H9 (cell line): ENCODE results near the gene TMEM163. TPM values are rescaled to one million over a fixed set of nuclear protein-coding genes. Genes with fewer than 3 reads are reported as not detected.

Experiments
- DNase-seq: peaks from one replicate; pipeline ENCODE4 v3.0.0-alpha.2; 2017
- H2AFZ ChIP-seq: one replicate; pipeline ENCODE4 v1.6.1; 2013; ENCODE audit warnings: mild to moderate bottlenecking, low read length, control low read depth, moderate library complexity
- H2AK5ac ChIP-seq: 2 replicates; pipeline ENCODE4 v1.6.1; 2013; ENCODE audit warnings: low read length, control low read depth, mixed read lengths; ENCODE audit not compliant: insufficient read length
- H2BK120ac ChIP-seq: one replicate; pipeline ENCODE4 v1.6.1; 2013; ENCODE audit warnings: low read depth, mild to moderate bottlenecking, low read length, control low read depth, inconsistent platforms; ENCODE audit not compliant: poor library complexity, severe bottlenecking
- H2BK12ac ChIP-seq: 2 replicates; pipeline ENCODE4 v1.6.1; 2013; ENCODE audit warnings: low read length, control low read depth, mixed read lengths, low read depth; ENCODE audit not compliant: insufficient read length
- H2BK15ac ChIP-seq: 2 replicates; pipeline ENCODE4 v1.6.1; 2013; ENCODE audit warnings: low read depth, low read length, control low read depth
- H2BK20ac ChIP-seq: one replicate; pipeline ENCODE4 v1.6.1; 2013; ENCODE audit warnings: low read depth, mild to moderate bottlenecking, low read length, control low read depth, inconsistent platforms; ENCODE audit not compliant: poor library complexity, severe bottlenecking
- H2BK5ac ChIP-seq: 2 replicates; pipeline ENCODE4 v1.6.1; 2013; ENCODE audit warnings: low read length, control low read depth, mixed read lengths; ENCODE audit not compliant: insufficient read length
- H3K14ac ChIP-seq: 2 replicates; pipeline ENCODE4 v1.6.1; 2013; ENCODE audit warnings: low read length, control low read depth; ENCODE audit not compliant: insufficient read depth
- H3K18ac ChIP-seq: 2 replicates; pipeline ENCODE4 v1.6.1; 2013; ENCODE audit warnings: low read depth, mild to moderate bottlenecking, mixed read lengths, low read length, control low read depth; ENCODE audit not compliant: insufficient read length
- H3K23ac ChIP-seq: 2 replicates; pipeline ENCODE4 v1.6.1; 2013; ENCODE audit warnings: low read length, control low read depth, mixed read lengths, low read depth; ENCODE audit not compliant: insufficient read length
- H3K23me2 ChIP-seq: 2 replicates; pipeline ENCODE4 v1.6.1; 2013; ENCODE audit warnings: low read depth, mild to moderate bottlenecking, mixed read lengths, low read length, control low read depth; ENCODE audit not compliant: insufficient read length, poor library complexity, severe bottlenecking
- H3K27ac ChIP-seq: 2 replicates; pipeline ENCODE4 v1.5.1; 2013; ENCODE audit warnings: low read length, control low read depth, mixed read lengths, low read depth; ENCODE audit not compliant: insufficient read length
- H3K27me3 ChIP-seq: 2 replicates; pipeline ENCODE4 v1.6.1; 2013; ENCODE audit warnings: low read length, control low read depth, inconsistent platforms; ENCODE audit not compliant: insufficient read depth
- H3K4ac ChIP-seq: 2 replicates; pipeline ENCODE4 v1.6.1; 2013; ENCODE audit warnings: low read depth, mild to moderate bottlenecking, control low read depth, inconsistent platforms, low read length, moderate library complexity
- H3K4me1 ChIP-seq: 2 replicates; pipeline ENCODE4 v1.6.1; 2013; ENCODE audit warnings: low read length, control low read depth, inconsistent platforms; ENCODE audit not compliant: insufficient read depth
- H3K4me2 ChIP-seq: 2 replicates; pipeline ENCODE4 v1.6.1; 2013; ENCODE audit warnings: low read length, control low read depth, mixed read lengths; ENCODE audit not compliant: insufficient read length, insufficient read depth
- H3K56ac ChIP-seq: 2 replicates; pipeline ENCODE4 v1.6.1; 2013; ENCODE audit warnings: low read depth, mild to moderate bottlenecking, mixed read lengths, low read length, control low read depth; ENCODE audit not compliant: insufficient read length
- H3K79me1 ChIP-seq: 2 replicates; pipeline ENCODE4 v1.6.1; 2013; ENCODE audit warnings: low read depth, mild to moderate bottlenecking, moderate library complexity, low read length, control low read depth, inconsistent platforms; ENCODE audit not compliant: insufficient read depth, poor library complexity, severe bottlenecking
- H3K79me2 ChIP-seq: 2 replicates; pipeline ENCODE4 v1.6.1; 2013; ENCODE audit warnings: low read length, control low read depth, inconsistent platforms; ENCODE audit not compliant: insufficient read depth
- H3K9ac ChIP-seq: 2 replicates; pipeline ENCODE4 v1.6.1; 2013; ENCODE audit warnings: low read length, control low read depth, mixed read lengths; ENCODE audit not compliant: insufficient read length; ENCODE audit errors: extremely low read depth
- H3K9me3 ChIP-seq: one replicate; pipeline ENCODE4 v1.6.1; 2013; ENCODE audit warnings: low read depth, low read length, inconsistent platforms; ENCODE audit not compliant: control insufficient read depth
- H3T11ph ChIP-seq: one replicate; pipeline ENCODE4 v1.6.1; 2013; ENCODE audit warnings: mild to moderate bottlenecking, low read length, control low read depth, inconsistent platforms
- H4K20me1 ChIP-seq: one replicate; pipeline ENCODE4 v1.6.1; 2013; ENCODE audit not compliant: control insufficient read depth, insufficient read length, insufficient read depth
- H4K5ac ChIP-seq: 2 replicates; pipeline ENCODE4 v1.6.1; 2013; ENCODE audit warnings: low read depth, mild to moderate bottlenecking, mixed read lengths, low read length, control low read depth; ENCODE audit not compliant: insufficient read length
- H4K8ac ChIP-seq: replicated peaks from 2 replicates; pipeline ENCODE4 v1.6.1; 2013; ENCODE audit warnings: low read length, control low read depth, mixed read lengths, low read depth; ENCODE audit not compliant: insufficient read length
- H4K91ac ChIP-seq: 2 replicates; pipeline ENCODE4 v1.6.1; 2013; ENCODE audit warnings: low read depth, mild to moderate bottlenecking, moderate library complexity, mixed read lengths, low read length, control low read depth; ENCODE audit not compliant: insufficient read length
- H3K27ac Mint-ChIP-seq, 3 experiments: 2 replicates in 2 of 3; 3 replicates in 1 of 3; pipeline ENCODE4 v1.8.0; 2020 to 2021; ENCODE audit warnings: mixed read lengths in 3 of 3, mild to moderate bottlenecking in 1 of 3, moderate library complexity in 1 of 3
- H3K27me3 Mint-ChIP-seq: 2 replicates; pipeline ENCODE4 v1.8.0; 2021; ENCODE audit warnings: low read depth, mild to moderate bottlenecking, moderate library complexity, mixed read lengths
- H3K36me3 Mint-ChIP-seq, 3 experiments: 2 replicates in 2 of 3; 3 replicates in 1 of 3; pipeline ENCODE4 v1.8.0; 2020 to 2021; ENCODE audit warnings: low read depth in 3 of 3, mixed read lengths in 3 of 3; ENCODE audit not compliant: insufficient read depth in 1 of 3
- H3K4me1 Mint-ChIP-seq, 2 experiments: 2 replicates each; pipeline ENCODE4 v1.8.0; 2020; ENCODE audit warnings: mixed read lengths in 2 of 2
- H3K4me3 Mint-ChIP-seq, 2 experiments: 2 replicates in 1 of 2; 3 replicates in 1 of 2; pipeline ENCODE4 v1.8.0; 2020 to 2021; ENCODE audit warnings: mild to moderate bottlenecking in 2 of 2, mixed read lengths in 2 of 2, moderate library complexity in 1 of 2
- H3K9me3 Mint-ChIP-seq, 2 experiments: 2 replicates in 1 of 2; 3 replicates in 1 of 2; pipeline ENCODE4 v1.8.0; 2020; ENCODE audit warnings: mild to moderate bottlenecking in 2 of 2, mixed read lengths in 2 of 2, moderate library complexity in 1 of 2
- CTCF ChIP-seq: fragments of 200-600 bp; sonication (generic); conservative IDR thresholded peaks from 3 replicates; pipeline ENCODE4 v1.8.0; 2021; ENCODE audit warnings: antibody characterized with exemption, mild to moderate bottlenecking
- WGBS: extraction: QIAGEN DNeasy Blood & Tissue Kit; methylation state at CpG from one replicate; pipeline ENCODE4 v1.1.7; 2013; ENCODE audit warnings: missing lambda C conversion rate, low lambda C conversion rate, mixed read lengths; ENCODE audit not compliant: insufficient read length; ENCODE audit errors: extremely low coverage; 5-methylcytosine and 5-hydroxymethylcytosine counted together
- total RNA-seq: library from RNA; stranded (reverse); gene quantifications from 2 replicates; pipeline ENCODE4 v1.2.1, GENCODE V29; 2021

The TMEM163 gene
- total RNA-seq, 1 experiment from 2014 or later = 0.39 TPM

- no peak overlapping the region for H3T11ph ChIP-seq
- H4K91ac ChIP-seq = no peak overlapping the region
- H3K56ac ChIP-seq = no peak overlapping the region
- Mint-ChIP-seq H3K4me1 (peaks cover 4 to 10% of the 10 kb centered on the region in 2 experiments), H3K27me3 (peaks cover 5% of the 10 kb centered on the region), H3K9me3 (peaks cover 12 to 13% of the 10 kb centered on the region in 2 experiments), H3K27ac (0 out of 7 replicates have a peak overlapping the region, but pooled peaks of 1 of the 3 experiments have one; percentile 7), H3K4me3 (no peak overlapping the region), H3K36me3 (peaks cover 6 to 11% (median 11%) of the 10 kb centered on the region in 3 experiments; a peak in 4 of 7 replicates)
- H3K79me2 ChIP-seq = no peaks in the 10 kb centered on the region
- DNase-seq = no peak
- H3K9ac ChIP-seq = no peak overlapping the region
- H2AK5ac ChIP-seq = no peak overlapping the region
- no peak for TF ChIP-seq CTCF
- no peak overlapping the region for H3K27ac ChIP-seq
- H4K8ac ChIP-seq = no peak overlapping the region
- no peak overlapping the region for H4K5ac ChIP-seq
- no peak overlapping the region for H3K4ac ChIP-seq
- H3K27me3 ChIP-seq = no peaks in the 10 kb centered on the region
- no peak overlapping the region for H2BK15ac ChIP-seq
- no peak overlapping the region for H2BK5ac ChIP-seq
- no peaks in the 10 kb centered on the region for H3K23me2 ChIP-seq
- H3K4me1 ChIP-seq = no peaks in the 10 kb centered on the region
- H3K79me1 ChIP-seq = no peaks in the 10 kb centered on the region
- H3K18ac ChIP-seq = no peak overlapping the region
- no peak overlapping the region for H3K23ac ChIP-seq
- no peak overlapping the region for H2BK20ac ChIP-seq
- H3K9me3 ChIP-seq = no peaks in the 10 kb centered on the region
- no peak overlapping the region for H2AFZ ChIP-seq
- WGBS = no CpG with 5 or more reads among the region's 7 CpGs
- no peak overlapping the region for H3K14ac ChIP-seq
- no peak overlapping the region for H3K4me2 ChIP-seq
- H4K20me1 ChIP-seq = peaks cover 2% of the 10 kb centered on the region
- no peak overlapping the region for H2BK12ac ChIP-seq
- no peak overlapping the region for H2BK120ac ChIP-seq
Measured at GRCh38 chr2:134660626-134661402, 58.0 kb downstream of the TMEM163 start.
